Caco-2 (cell line): ENCODE data around the gene SYT1. TPM values are rescaled to one million over a fixed set of nuclear protein-coding genes. Genes with fewer than 3 reads are reported as not detected.

Experiments
- BruUV-seq: library from RNA; stranded (reverse); fragments of 400-500 nt; replicated peaks from 2 replicates; lab custom pipeline; 2021; lab: Mats Ljungman, UMichigan
- CTCF ChIA-PET: fragments of 300-600 bp; sonication (Branson Sonifier 250); formaldehyde crosslinking; loops from one replicate; lab custom pipeline; 2022; ENCODE audit warnings: antibody characterized with exemption; lab: Charles Lee
- POLR2A ChIA-PET: fragments of 300-600 bp; sonication (Branson Sonifier 250); formaldehyde crosslinking; loops from one replicate; lab custom pipeline; 2022; ENCODE audit warnings: antibody characterized with exemption; lab: Charles Lee
- DNase-seq, 2 experiments: peaks; one replicate each; pipeline versions ENCODE4 v3.0.0 to v3.0.0-alpha.2; 2020 to 2022
- H3K27me3 ChIP-seq: replicated peaks from 2 replicates; pipeline ENCODE4 v1.6.0; 2011; ENCODE audit warnings: low read length; ENCODE audit not compliant: control insufficient read depth, insufficient read depth
- H3K36me3 ChIP-seq: 2 replicates; pipeline ENCODE4 v1.5.1; 2011; ENCODE audit warnings: low read length; ENCODE audit not compliant: control insufficient read depth, insufficient read depth
- H3K4me1 ChIP-seq: fragments of 250-450 bp; sonication (Bioruptor Pico); 2 replicates; pipeline ENCODE4 v1.5.1; 2020; ENCODE audit warnings: mild to moderate bottlenecking
- H3K4me3 ChIP-seq: 2 replicates; pipeline ENCODE4 v1.5.1; 2011; ENCODE audit warnings: low read depth, mild to moderate bottlenecking, control low read depth, low read length
- H3K9me3 ChIP-seq: fragments of 250-450 bp; sonication (Bioruptor Pico); 2 replicates; pipeline ENCODE4 v1.5.1; 2020; ENCODE audit warnings: mild to moderate bottlenecking, moderate library complexity
- H3K27ac Mint-ChIP-seq: one replicate; pipeline ENCODE4 v1.8.0; 2022; ENCODE audit warnings: mixed read lengths; ENCODE audit not compliant: unreplicated experiment
- H3K27me3 Mint-ChIP-seq: one replicate; pipeline ENCODE4 v1.8.0; 2022; ENCODE audit warnings: mixed read lengths; ENCODE audit not compliant: insufficient read depth, unreplicated experiment
- H3K36me3 Mint-ChIP-seq: one replicate; pipeline ENCODE4 v1.8.0; 2022; ENCODE audit warnings: mild to moderate bottlenecking, mixed read lengths; ENCODE audit not compliant: insufficient read depth, unreplicated experiment
- H3K4me1 Mint-ChIP-seq: one replicate; pipeline ENCODE4 v1.8.0; 2022; ENCODE audit warnings: low read depth, mixed read lengths; ENCODE audit not compliant: unreplicated experiment
- H3K4me3 Mint-ChIP-seq: one replicate; pipeline ENCODE4 v1.8.0; 2022; ENCODE audit warnings: mild to moderate bottlenecking, moderate library complexity, mixed read lengths; ENCODE audit not compliant: unreplicated experiment
- H3K9me3 Mint-ChIP-seq: one replicate; pipeline ENCODE4 v1.8.0; 2022; ENCODE audit warnings: mixed read lengths; ENCODE audit not compliant: unreplicated experiment
- intact Hi-C: fragments of 100-400 bp; cut with micrococcal nuclease; formaldehyde crosslinking; loops from one replicate; pipeline ENCODE4 v1.10.0; 2022; ENCODE audit not compliant: unreplicated experiment
- total RNA-seq: library from RNA; stranded (reverse); gene quantifications from 2 replicates; pipeline ENCODE4 v1.2.3, GENCODE V29; 2022
- TF ChIP-seq, protein P1 (sequence below), 2 experiments: fragments of 200-600 bp in 1 of 2; IDR thresholded peaks; 1 replicate in 1 of 2; 2 replicates in 1 of 2; pipeline versions ENCODE4 v1.5.1 to v1.8.0; 2011 to 2022; ENCODE audit warnings: antibody characterized with exemption in 1 of 2, control low read depth in 1 of 2, inconsistent platforms in 1 of 2, low read depth in 1 of 2, low read length in 1 of 2, mild to moderate bottlenecking in 1 of 2, moderate library complexity in 1 of 2; ENCODE audit not compliant: insufficient read depth in 1 of 2, severe bottlenecking in 1 of 2, unreplicated experiment in 1 of 2

The SYT1 gene
- total RNA-seq, 1 experiment from 2014 or later = 0.39 TPM

DNA sequence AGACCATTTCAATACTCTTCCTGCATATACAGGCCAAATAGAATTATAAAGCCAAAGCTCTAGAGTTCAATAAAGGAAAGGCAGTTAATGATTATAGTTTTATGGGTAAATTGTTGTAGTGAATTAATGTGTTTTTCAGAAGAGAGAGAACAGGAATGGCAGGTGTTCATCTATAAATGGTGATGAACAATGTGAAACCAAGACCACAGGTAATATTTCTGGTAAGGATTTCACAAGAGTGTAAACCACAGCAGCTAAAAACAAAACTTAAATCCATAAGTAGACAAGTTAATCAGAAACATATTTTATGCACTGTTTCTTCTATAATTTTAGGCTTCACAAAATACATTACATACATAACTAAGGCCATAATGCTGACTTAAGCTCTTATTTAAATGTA, 204.4 kb downstream of the SYT1 start:
- Mint-ChIP-seq H3K4me1 (no peaks in the 10 kb centered on the region), H3K27ac (no peak overlapping the region), H3K36me3 (no peaks in the 10 kb centered on the region), H3K27me3 (peaks cover 3% of the 10 kb centered on the region), H3K9me3 (no peaks in the 10 kb centered on the region), H3K4me3 (no peak overlapping the region)
- intact Hi-C loops = no loop called here
- TF ChIP-seq, protein P1, sequence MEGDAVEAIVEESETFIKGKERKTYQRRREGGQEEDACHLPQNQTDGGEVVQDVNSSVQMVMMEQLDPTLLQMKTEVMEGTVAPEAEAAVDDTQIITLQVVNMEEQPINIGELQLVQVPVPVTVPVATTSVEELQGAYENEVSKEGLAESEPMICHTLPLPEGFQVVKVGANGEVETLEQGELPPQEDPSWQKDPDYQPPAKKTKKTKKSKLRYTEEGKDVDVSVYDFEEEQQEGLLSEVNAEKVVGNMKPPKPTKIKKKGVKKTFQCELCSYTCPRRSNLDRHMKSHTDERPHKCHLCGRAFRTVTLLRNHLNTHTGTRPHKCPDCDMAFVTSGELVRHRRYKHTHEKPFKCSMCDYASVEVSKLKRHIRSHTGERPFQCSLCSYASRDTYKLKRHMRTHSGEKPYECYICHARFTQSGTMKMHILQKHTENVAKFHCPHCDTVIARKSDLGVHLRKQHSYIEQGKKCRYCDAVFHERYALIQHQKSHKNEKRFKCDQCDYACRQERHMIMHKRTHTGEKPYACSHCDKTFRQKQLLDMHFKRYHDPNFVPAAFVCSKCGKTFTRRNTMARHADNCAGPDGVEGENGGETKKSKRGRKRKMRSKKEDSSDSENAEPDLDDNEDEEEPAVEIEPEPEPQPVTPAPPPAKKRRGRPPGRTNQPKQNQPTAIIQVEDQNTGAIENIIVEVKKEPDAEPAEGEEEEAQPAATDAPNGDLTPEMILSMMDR (IDR thresholded peaks at IDR 0.05; ENCODE audit: insufficient read depth in 1 of 2, low read depth in 1 of 2, low read length in 1 of 2, severe bottlenecking in 1 of 2, unreplicated experiment in 1 of 2) = no peak
- DNase-seq = no peak
- CTCF ChIA-PET = no interaction called here
- no TSS peak for BruUV-seq
- H3K27me3 ChIP-seq = no peaks in the 10 kb centered on the region
- no peaks in the 10 kb centered on the region for H3K4me1 ChIP-seq
- POLR2A ChIA-PET = no interaction called here
- H3K36me3 ChIP-seq = no peaks in the 10 kb centered on the region
- H3K9me3 ChIP-seq = no peaks in the 10 kb centered on the region
- H3K4me3 ChIP-seq = no peak overlapping the region

DNA sequence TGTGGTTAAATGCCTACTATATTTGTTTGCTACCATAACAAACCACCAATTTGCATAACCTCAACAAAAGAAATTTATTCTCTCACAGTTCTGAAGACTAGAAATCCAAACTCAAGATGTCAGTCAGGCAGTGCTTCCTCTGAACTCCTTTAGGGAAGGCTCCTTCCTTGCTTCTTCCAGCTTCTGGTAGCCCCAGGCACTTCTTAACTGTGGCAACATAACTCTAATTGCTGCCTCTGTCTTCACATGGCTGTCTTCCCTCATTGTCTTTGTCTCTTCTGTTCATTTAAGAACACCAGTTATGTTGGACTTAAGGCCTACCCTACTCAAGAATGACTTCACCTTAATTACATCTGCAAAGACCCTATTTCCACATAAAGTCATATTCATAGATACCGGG, 206.9 kb downstream of the SYT1 start:
- BruUV-seq = no TSS peak
- H3K27ac Mint-ChIP-seq = no peak overlapping the region
- Histone ChIP-seq H3K4me3 (no peak overlapping the region), H3K27me3 (no peaks in the 10 kb centered on the region), H3K4me1 (no peaks in the 10 kb centered on the region), H3K36me3 (no peaks in the 10 kb centered on the region), H3K9me3 (no peaks in the 10 kb centered on the region)
- intact Hi-C loops = no loop called here
- CTCF ChIA-PET = no interaction called here
- H3K27me3 Mint-ChIP-seq = no peaks in the 10 kb centered on the region
- TF ChIP-seq, protein P1 (IDR thresholded peaks at IDR 0.05; ENCODE audit: insufficient read depth in 1 of 2, low read depth in 1 of 2, low read length in 1 of 2, severe bottlenecking in 1 of 2, unreplicated experiment in 1 of 2) = no peak
- no peaks in the 10 kb centered on the region for H3K9me3 Mint-ChIP-seq
- H3K4me1 Mint-ChIP-seq = no peaks in the 10 kb centered on the region
- DNase-seq = no peak
- no peak overlapping the region for H3K4me3 Mint-ChIP-seq
- H3K36me3 Mint-ChIP-seq = no peaks in the 10 kb centered on the region
- POLR2A ChIA-PET = no interaction called here

DNA sequence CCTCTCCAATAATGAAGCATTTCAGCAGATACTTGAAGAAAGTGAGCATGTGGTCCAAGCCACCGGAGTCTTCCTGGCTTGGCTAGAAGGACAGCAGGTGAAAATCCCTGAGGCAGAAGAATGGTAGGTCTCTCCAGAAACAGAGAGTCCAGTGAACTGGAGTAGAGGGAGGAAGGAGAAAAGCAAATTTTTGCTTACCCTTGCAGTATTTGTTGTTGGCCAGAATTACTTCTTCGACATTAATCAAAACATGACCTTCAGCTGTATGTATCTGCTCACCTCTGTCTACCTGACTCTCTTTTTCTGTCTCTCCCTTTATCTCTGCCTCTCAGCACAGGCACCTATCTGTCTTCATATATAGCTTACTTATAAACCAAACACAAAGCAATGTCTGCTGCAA, 208.9 kb downstream of the SYT1 start:
- intact Hi-C loops = no loop called here
- H3K27ac Mint-ChIP-seq = no peak overlapping the region
- no peak overlapping the region for H3K4me3 Mint-ChIP-seq
- no peaks in the 10 kb centered on the region for H3K9me3 Mint-ChIP-seq
- no peaks in the 10 kb centered on the region for H3K27me3 Mint-ChIP-seq
- H3K9me3 ChIP-seq = no peaks in the 10 kb centered on the region
- ChIA-PET CTCF (no interaction called here), POLR2A (no interaction called here)
- H3K4me3 ChIP-seq = no peak overlapping the region
- no peaks in the 10 kb centered on the region for H3K36me3 Mint-ChIP-seq
- H3K4me1 ChIP-seq = no peaks in the 10 kb centered on the region
- BruUV-seq = no TSS peak
- no peak for DNase-seq
- H3K36me3 ChIP-seq = no peaks in the 10 kb centered on the region
- no peaks in the 10 kb centered on the region for H3K27me3 ChIP-seq
- TF ChIP-seq, protein P1 (IDR thresholded peaks at IDR 0.05; ENCODE audit: insufficient read depth in 1 of 2, low read depth in 1 of 2, low read length in 1 of 2, severe bottlenecking in 1 of 2, unreplicated experiment in 1 of 2) = no peak
- no peaks in the 10 kb centered on the region for H3K4me1 Mint-ChIP-seq
